ENCODE results near the gene MEGF9.

GRCh38 chr9:120733190-120733589, 18.9 kb upstream of the MEGF9 start:
- no peak for TF ChIP-seq CTCF (conservative IDR thresholded peaks at IDR 0.05 in 1 of 2, IDR thresholded peaks at IDR 0.05 in 1 of 2; ENCODE audit: extremely low read depth in 1 of 2, insufficient read depth in 1 of 2, low read depth in 1 of 2, low read length in 2 of 2)
- no peak for TF ChIP-seq EZH2 (IDR thresholded peaks at IDR 0.05; ENCODE audit: borderline replicate concordance, low read length)
